Stomach (tissue), 4 donors: Measurements from ENCODE around the gene ZDHHC7.

Experiments used
- POLR2A ChIP-seq, 4 donors: fragments of 450-650 bp; IDR thresholded peaks; one replicate each; pipeline ENCODE4 v1.6.1; 2016; ENCODE audit warnings: antibody characterized with exemption in 4 of 4, control low read depth in 2 of 4, mild to moderate bottlenecking in 1 of 4, moderate library complexity in 1 of 4
- POLR2AphosphoS5 ChIP-seq, 3 donors: sonication (generic); formaldehyde crosslinking; IDR thresholded peaks; one replicate each; pipeline ENCODE4 v1.6.1; 2016; ENCODE audit warnings: antibody characterized with exemption in 3 of 3
- TF ChIP-seq, protein P1 (sequence below), 7 experiments: fragments of 450-650 bp in 4 of 7; fragments of 200-600 bp in 3 of 7; sonication (generic) in 3 of 7; IDR thresholded peaks; one replicate each; pipeline ENCODE4 v1.5.1; 2016 to 2019; ENCODE audit warnings: antibody characterized with exemption in 7 of 7, control low read depth in 2 of 7, mild to moderate bottlenecking in 1 of 7

DNA sequence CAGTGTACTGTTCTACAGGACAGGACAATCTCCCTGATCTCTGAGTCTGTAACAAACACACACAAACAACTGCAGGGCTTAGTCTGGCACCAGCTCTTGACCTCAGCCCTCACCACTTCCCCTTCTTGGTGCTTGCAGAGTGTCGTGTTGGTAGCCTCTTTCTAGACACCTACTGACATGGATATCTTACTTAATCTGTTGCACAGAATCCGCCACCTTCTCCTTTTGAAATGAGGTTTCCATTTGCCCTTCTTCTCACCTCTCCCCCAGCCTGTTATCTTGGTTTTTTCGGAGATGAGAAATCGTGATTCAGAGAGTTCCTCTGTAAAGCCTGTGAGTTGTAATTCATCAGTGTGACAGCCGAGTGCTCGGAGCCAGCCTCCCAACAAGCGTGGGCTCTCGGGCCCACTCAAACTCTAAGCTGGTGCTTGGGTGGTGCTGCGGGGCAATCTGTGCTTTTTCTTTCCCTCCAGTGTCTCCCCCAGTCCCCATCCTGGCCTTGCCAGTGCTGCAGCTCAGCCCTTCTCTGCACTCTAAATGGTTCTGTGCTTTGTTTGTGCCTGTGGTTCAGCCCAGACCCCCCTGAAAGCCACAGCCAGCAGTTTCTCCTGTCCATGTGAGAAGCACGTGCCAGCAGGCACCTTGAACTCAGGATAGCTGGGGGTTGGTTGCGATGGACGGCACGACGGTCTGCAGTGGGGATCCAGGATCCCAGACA lies 44.3 kb upstream of the ZDHHC7 start:
- TF ChIP-seq, protein P1, sequence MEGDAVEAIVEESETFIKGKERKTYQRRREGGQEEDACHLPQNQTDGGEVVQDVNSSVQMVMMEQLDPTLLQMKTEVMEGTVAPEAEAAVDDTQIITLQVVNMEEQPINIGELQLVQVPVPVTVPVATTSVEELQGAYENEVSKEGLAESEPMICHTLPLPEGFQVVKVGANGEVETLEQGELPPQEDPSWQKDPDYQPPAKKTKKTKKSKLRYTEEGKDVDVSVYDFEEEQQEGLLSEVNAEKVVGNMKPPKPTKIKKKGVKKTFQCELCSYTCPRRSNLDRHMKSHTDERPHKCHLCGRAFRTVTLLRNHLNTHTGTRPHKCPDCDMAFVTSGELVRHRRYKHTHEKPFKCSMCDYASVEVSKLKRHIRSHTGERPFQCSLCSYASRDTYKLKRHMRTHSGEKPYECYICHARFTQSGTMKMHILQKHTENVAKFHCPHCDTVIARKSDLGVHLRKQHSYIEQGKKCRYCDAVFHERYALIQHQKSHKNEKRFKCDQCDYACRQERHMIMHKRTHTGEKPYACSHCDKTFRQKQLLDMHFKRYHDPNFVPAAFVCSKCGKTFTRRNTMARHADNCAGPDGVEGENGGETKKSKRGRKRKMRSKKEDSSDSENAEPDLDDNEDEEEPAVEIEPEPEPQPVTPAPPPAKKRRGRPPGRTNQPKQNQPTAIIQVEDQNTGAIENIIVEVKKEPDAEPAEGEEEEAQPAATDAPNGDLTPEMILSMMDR (IDR thresholded peaks at IDR 0.05): no peak
- TF ChIP-seq POLR2AphosphoS5 (IDR thresholded peaks at IDR 0.05): peak; percentile 33 to 62 (median 59)
- TF ChIP-seq POLR2A (IDR thresholded peaks at IDR 0.05): no peak
